ENCODE data around the gene DNM1.

The DNM1 gene

GRCh38 chr9:128293091-128293490, 89.9 kb downstream of the DNM1 start:
- Histone ChIP-seq H3K9ac (ENCODE audit: low read length) (no peak overlapping the region), H3K4me1 (ENCODE audit: insufficient read depth, low read length, severe bottlenecking) (peaks cover 10% of the 10 kb centered on the region), H3K9me3 (ENCODE audit: low read length) (no peaks in the 10 kb centered on the region), H4K20me1 (ENCODE audit: insufficient read depth, low read length) (no peaks in the 10 kb centered on the region), H3F3A (ENCODE audit: insufficient read depth, low read length) (no peaks in the 10 kb centered on the region), H3K36me3 (ENCODE audit: insufficient read depth, low read length) (no peaks in the 10 kb centered on the region; the same call in 1 of the 2 replicates), H3K79me2 (ENCODE audit: insufficient read depth, low read length) (no peaks in the 10 kb centered on the region), H3K4me3 (ENCODE audit: low read depth, low read length, poor library complexity, severe bottlenecking) (no peak overlapping the region), H3K9me2 (ENCODE audit: low read depth, low read length) (no peaks in the 10 kb centered on the region), H3K27me3 (ENCODE audit: insufficient read depth, low read length) (no peaks in the 10 kb centered on the region), H2AFZ (ENCODE audit: low read length) (no peak overlapping the region), H3K4me2 (ENCODE audit: low read length) (no peak overlapping the region), H3K27ac (ENCODE audit: low read depth, low read length, poor library complexity, severe bottlenecking) (no peak overlapping the region)
- no peak for TF ChIP-seq EZH2 (IDR thresholded peaks at IDR 0.05; ENCODE audit: borderline replicate concordance, low read length)
- TF ChIP-seq CTCF (IDR thresholded peaks at IDR 0.05; ENCODE audit: low read length), result no peak

- Histone ChIP-seq H3K9ac (ENCODE audit: low read length) (no peak overlapping the region), H3K4me3 (ENCODE audit: low read depth, low read length, poor library complexity, severe bottlenecking) (no peak overlapping the region), H3K27ac (ENCODE audit: low read depth, low read length, poor library complexity, severe bottlenecking) (no peak overlapping the region), H3K4me1 (ENCODE audit: insufficient read depth, low read length, severe bottlenecking) (peaks cover 10% of the 10 kb centered on the region), H3K9me2 (ENCODE audit: low read depth, low read length) (no peaks in the 10 kb centered on the region), H4K20me1 (ENCODE audit: insufficient read depth, low read length) (no peaks in the 10 kb centered on the region), H3K36me3 (ENCODE audit: insufficient read depth, low read length) (no peaks in the 10 kb centered on the region), H3K9me3 (ENCODE audit: low read length) (no peaks in the 10 kb centered on the region), H3K79me2 (ENCODE audit: insufficient read depth, low read length) (no peaks in the 10 kb centered on the region), H3K4me2 (ENCODE audit: low read length) (no peak overlapping the region), H2AFZ (ENCODE audit: low read length) (no peak overlapping the region), H3K27me3 (ENCODE audit: insufficient read depth, low read length) (no peaks in the 10 kb centered on the region), H3F3A (ENCODE audit: insufficient read depth, low read length) (no peaks in the 10 kb centered on the region)
- TF ChIP-seq CTCF (IDR thresholded peaks at IDR 0.05; ENCODE audit: low read length), result no peak
- no peak for TF ChIP-seq EZH2 (IDR thresholded peaks at IDR 0.05; ENCODE audit: borderline replicate concordance, low read length)
Measured at GRCh38 chr9:128294142-128294541, 91.0 kb downstream of the DNM1 start.

- no peak overlapping the region for H3K4me2 ChIP-seq (ENCODE audit: low read length)
- H4K20me1 ChIP-seq (ENCODE audit: insufficient read depth, low read length), result no peaks in the 10 kb centered on the region
- H3K9ac ChIP-seq (ENCODE audit: low read length), result no peak overlapping the region
- H3K4me3 ChIP-seq (ENCODE audit: low read depth, low read length, poor library complexity, severe bottlenecking), result no peak overlapping the region
- no peaks in the 10 kb centered on the region for H3K9me3 ChIP-seq (ENCODE audit: low read length)
- no peak overlapping the region for H2AFZ ChIP-seq (ENCODE audit: low read length)
- no peak overlapping the region for H3K27ac ChIP-seq (ENCODE audit: low read depth, low read length, poor library complexity, severe bottlenecking)
- H3K27me3 ChIP-seq (ENCODE audit: insufficient read depth, low read length), result no peaks in the 10 kb centered on the region
- TF ChIP-seq CTCF (IDR thresholded peaks at IDR 0.05; ENCODE audit: low read length) (no peak), EZH2 (IDR thresholded peaks at IDR 0.05; ENCODE audit: borderline replicate concordance, low read length) (no peak)
- H3K36me3 ChIP-seq (ENCODE audit: insufficient read depth, low read length), result no peaks in the 10 kb centered on the region
- H3F3A ChIP-seq (ENCODE audit: insufficient read depth, low read length), result no peaks in the 10 kb centered on the region
- H3K4me1 ChIP-seq (ENCODE audit: insufficient read depth, low read length, severe bottlenecking), result peaks cover 10% of the 10 kb centered on the region
- H3K9me2 ChIP-seq (ENCODE audit: low read depth, low read length), result no peaks in the 10 kb centered on the region
- no peaks in the 10 kb centered on the region for H3K79me2 ChIP-seq (ENCODE audit: insufficient read depth, low read length)
Measured at GRCh38 chr9:128296340-128297220, 93.4 kb downstream of the DNM1 start.

Data from OCI-LY1 (cell line).